ENCODE results near the gene OXCT2.
"Not testable (repeated sequence)": the region's sequence is repeated elsewhere in the genome, so short reads cannot be mapped to it uniquely, and the experiment has no call there.

The OXCT2 gene

GRCh38 chr1:39802496-39803260, 31.5 kb upstream of the OXCT2 start:
- no peak overlapping the region for H3K4me3 ChIP-seq
- H3K36me3 ChIP-seq (ENCODE audit: insufficient read depth, low read length): no peaks in the 10 kb centered on the region
- no peaks in the 10 kb centered on the region for H3K9me3 ChIP-seq (ENCODE audit: low read depth, low read length)
- no peak overlapping the region for H3K9ac ChIP-seq (ENCODE audit: insufficient read length)
- no peak overlapping the region for H3K27ac ChIP-seq
- TF ChIP-seq POLR2AphosphoS5 (IDR thresholded peaks at IDR 0.05; ENCODE audit: borderline replicate concordance, low read depth, low read length) (no peak), EZH2 (IDR thresholded peaks at IDR 0.05) (no peak), FOXP2 (optimal IDR thresholded peaks at IDR 0.05; ENCODE audit: control extremely low read depth, extremely low read length, insufficient read depth) (no peak)
- DNase-seq (ENCODE audit: low read depth, low spot score): no peak

GRCh38 chr1:39800471-39800835, 29.3 kb upstream of the OXCT2 start:
- H3K27ac ChIP-seq: no peak overlapping the region
- H3K36me3 ChIP-seq (ENCODE audit: insufficient read depth, low read length): no peaks in the 10 kb centered on the region
- H3K4me3 ChIP-seq: no peak overlapping the region
- no peak overlapping the region for H3K9ac ChIP-seq (ENCODE audit: insufficient read length)
- DNase-seq (ENCODE audit: low read depth, low spot score): no peak
- TF ChIP-seq POLR2AphosphoS5 (IDR thresholded peaks at IDR 0.05; ENCODE audit: borderline replicate concordance, low read depth, low read length) (no peak), EZH2 (IDR thresholded peaks at IDR 0.05) (no peak), FOXP2 (optimal IDR thresholded peaks at IDR 0.05; ENCODE audit: control extremely low read depth, extremely low read length, insufficient read depth) (no peak)
- H3K9me3 ChIP-seq (ENCODE audit: low read depth, low read length): no peaks in the 10 kb centered on the region

- Histone ChIP-seq H3K4me3 (no peak overlapping the region), H3K9me3 (ENCODE audit: low read depth, low read length) (no peaks in the 10 kb centered on the region), H3K27ac (no peak overlapping the region), H3K9ac (ENCODE audit: insufficient read length) (no peak overlapping the region), H3K36me3 (ENCODE audit: insufficient read depth, low read length) (no peaks in the 10 kb centered on the region)
- DNase-seq (ENCODE audit: low read depth, low spot score): no peak
- TF ChIP-seq FOXP2 (optimal IDR thresholded peaks at IDR 0.05; ENCODE audit: control extremely low read depth, extremely low read length, insufficient read depth): no peak
- no peak for TF ChIP-seq EZH2 (IDR thresholded peaks at IDR 0.05)
- no peak for TF ChIP-seq POLR2AphosphoS5 (IDR thresholded peaks at IDR 0.05; ENCODE audit: borderline replicate concordance, low read depth, low read length)
Measured at GRCh38 chr1:39799770-39800470, 28.8 kb upstream of the OXCT2 start.

GRCh38 chr1:39798859-39799769, 28.0 kb upstream of the OXCT2 start:
- H3K9ac ChIP-seq (ENCODE audit: insufficient read length); H3K4me3 ChIP-seq; H3K9me3 ChIP-seq (ENCODE audit: low read depth, low read length); H3K27ac ChIP-seq; H3K36me3 ChIP-seq (ENCODE audit: insufficient read depth, low read length); DNase-seq (ENCODE audit: low read depth, low spot score): not testable (repeated sequence)

- no peak overlapping the region for H3K9ac ChIP-seq (ENCODE audit: insufficient read length)
- no peak for DNase-seq (ENCODE audit: low read depth, low spot score)
- no peaks in the 10 kb centered on the region for H3K36me3 ChIP-seq (ENCODE audit: insufficient read depth, low read length)
- no peaks in the 10 kb centered on the region for H3K9me3 ChIP-seq (ENCODE audit: low read depth, low read length)
- TF ChIP-seq EZH2 (IDR thresholded peaks at IDR 0.05) (no peak), FOXP2 (optimal IDR thresholded peaks at IDR 0.05; ENCODE audit: control extremely low read depth, extremely low read length, insufficient read depth) (no peak)
- H3K4me3 ChIP-seq: no peak overlapping the region
- H3K27ac ChIP-seq: no peak overlapping the region
Measured at GRCh38 chr1:39795651-39796050, 24.5 kb upstream of the OXCT2 start.

GRCh38 chr1:39791838-39792237, 20.7 kb upstream of the OXCT2 start:
- H3K9ac ChIP-seq (ENCODE audit: insufficient read length): no peak overlapping the region
- TF ChIP-seq POLR2AphosphoS5 (IDR thresholded peaks at IDR 0.05; ENCODE audit: borderline replicate concordance, low read depth, low read length) (no peak), FOXP2 (optimal IDR thresholded peaks at IDR 0.05; ENCODE audit: control extremely low read depth, extremely low read length, insufficient read depth) (no peak), EZH2 (IDR thresholded peaks at IDR 0.05) (no peak)
- H3K9me3 ChIP-seq (ENCODE audit: low read depth, low read length): no peaks in the 10 kb centered on the region
- H3K36me3 ChIP-seq (ENCODE audit: insufficient read depth, low read length): no peaks in the 10 kb centered on the region
- no peak for DNase-seq (ENCODE audit: low read depth, low spot score)
- H3K4me3 ChIP-seq: no peak overlapping the region
- no peak overlapping the region for H3K27ac ChIP-seq

GRCh38 chr1:39789571-39790110, 18.5 kb upstream of the OXCT2 start:
- no peaks in the 10 kb centered on the region for H3K36me3 ChIP-seq (ENCODE audit: insufficient read depth, low read length)
- H3K27ac ChIP-seq: no peak overlapping the region
- DNase-seq (ENCODE audit: low read depth, low spot score): no peak
- peak overlapping the region; percentile 73 for H3K4me3 ChIP-seq
- no peak overlapping the region for H3K9ac ChIP-seq (ENCODE audit: insufficient read length)
- no peak for TF ChIP-seq EZH2 (IDR thresholded peaks at IDR 0.05)
- no peak for TF ChIP-seq POLR2AphosphoS5 (IDR thresholded peaks at IDR 0.05; ENCODE audit: borderline replicate concordance, low read depth, low read length)
- no peak for TF ChIP-seq FOXP2 (optimal IDR thresholded peaks at IDR 0.05; ENCODE audit: control extremely low read depth, extremely low read length, insufficient read depth)
- no peaks in the 10 kb centered on the region for H3K9me3 ChIP-seq (ENCODE audit: low read depth, low read length)
